ENCODE measurements around the gene BCAT1. TPM values are rescaled to one million over a fixed set of nuclear protein-coding genes. Genes with fewer than 3 reads are reported as not detected.
"Not testable (repeated sequence)": the region's sequence is repeated elsewhere in the genome, so short reads cannot be mapped to it uniquely, and the experiment has no call there.

Gene BCAT1
- polyA plus RNA-seq, 3 donors = 51.0 to 54.8 (median 53.9) TPM

- DNase-seq (ENCODE audit: extremely low read depth in 1 of 11, low read depth in 9 of 11, low spot score in 4 of 11) = no peak
Observed at GRCh38 chr12:24845615-24846014, 103.3 kb downstream of the BCAT1 start.

GRCh38 chr12:24840046-24840800 lies 108.7 kb downstream of the BCAT1 start:
- DNase-seq (ENCODE audit: extremely low read depth in 1 of 11, low read depth in 9 of 11, low spot score in 4 of 11) = no peak

- DNase-seq (ENCODE audit: extremely low read depth in 1 of 11, low read depth in 9 of 11, low spot score in 4 of 11) = no peak
Observed at GRCh38 chr12:24839268-24839791, 109.6 kb downstream of the BCAT1 start.

- no peak for DNase-seq (ENCODE audit: extremely low read depth in 1 of 11, low read depth in 9 of 11, low spot score in 4 of 11)
Observed at GRCh38 chr12:24838531-24838950, 110.4 kb downstream of the BCAT1 start.

GRCh38 chr12:24835377-24835776 lies 113.5 kb downstream of the BCAT1 start:
- DNase-seq (ENCODE audit: extremely low read depth in 1 of 11, low read depth in 9 of 11, low spot score in 4 of 11) = no peak

- no peak for DNase-seq (ENCODE audit: extremely low read depth in 1 of 11, low read depth in 9 of 11, low spot score in 4 of 11)
Observed at GRCh38 chr12:24833513-24833912, 115.4 kb downstream of the BCAT1 start.

- DNase-seq (ENCODE audit: extremely low read depth in 1 of 11, low read depth in 9 of 11, low spot score in 4 of 11) = no peak
Observed at GRCh38 chr12:24823808-24824515, 124.9 kb downstream of the BCAT1 start.

GRCh38 chr12:24822121-24822899 lies 126.6 kb downstream of the BCAT1 start:
- no peak for DNase-seq (ENCODE audit: extremely low read depth in 1 of 11, low read depth in 9 of 11, low spot score in 4 of 11)

GRCh38 chr12:24821691-24822090 lies 127.2 kb downstream of the BCAT1 start:
- DNase-seq (ENCODE audit: extremely low read depth in 1 of 11, low read depth in 9 of 11, low spot score in 4 of 11) = no peak

- DNase-seq (ENCODE audit: extremely low read depth in 1 of 11, low read depth in 9 of 11, low spot score in 4 of 11) = no peak
Observed at GRCh38 chr12:24820872-24821271, 128.0 kb downstream of the BCAT1 start.

- DNase-seq (ENCODE audit: extremely low read depth in 1 of 11, low read depth in 9 of 11, low spot score in 4 of 11) = no peak
Observed at GRCh38 chr12:24818351-24818750, 130.6 kb downstream of the BCAT1 start.

- DNase-seq (ENCODE audit: extremely low read depth in 1 of 11, low read depth in 9 of 11, low spot score in 4 of 11) = no peak
Observed at GRCh38 chr12:24815114-24815423, 133.8 kb downstream of the BCAT1 start.

GRCh38 chr12:24814379-24815113 lies 134.4 kb downstream of the BCAT1 start:
- no peak for DNase-seq (ENCODE audit: extremely low read depth in 1 of 11, low read depth in 9 of 11, low spot score in 4 of 11)

GRCh38 chr12:24810378-24810777 lies 138.5 kb downstream of the BCAT1 start:
- no peak for DNase-seq (ENCODE audit: extremely low read depth in 1 of 11, low read depth in 9 of 11, low spot score in 4 of 11)

GRCh38 chr12:24809306-24809705 lies 139.6 kb downstream of the BCAT1 start:
- DNase-seq (ENCODE audit: extremely low read depth in 1 of 11, low read depth in 9 of 11, low spot score in 4 of 11) = not testable (repeated sequence)

- no peak for DNase-seq (ENCODE audit: extremely low read depth in 1 of 11, low read depth in 9 of 11, low spot score in 4 of 11)
Observed at GRCh38 chr12:24808651-24809050, 140.2 kb downstream of the BCAT1 start.

- no peak for DNase-seq (ENCODE audit: extremely low read depth in 1 of 11, low read depth in 9 of 11, low spot score in 4 of 11)
Observed at GRCh38 chr12:24806386-24806785, 142.5 kb downstream of the BCAT1 start.

GRCh38 chr12:24803430-24804245 lies 145.3 kb downstream of the BCAT1 start:
- no peak for DNase-seq (ENCODE audit: extremely low read depth in 1 of 11, low read depth in 9 of 11, low spot score in 4 of 11)
